Renal pelvis (tissue), 4 donors: ENCODE data around the gene TUBGCP2. TPM values are rescaled to one million over a fixed set of nuclear protein-coding genes. Genes with fewer than 3 reads are reported as not detected.
"Not testable (repeated sequence)": the region's sequence is repeated elsewhere in the genome, so short reads cannot be mapped to it uniquely, and the experiment has no call there.

Experiments
- DNase-seq: peaks from one replicate; pipeline ENCODE4 v3.0.0-alpha.2; 2013
- polyA plus RNA-seq, 3 donors: library from polyadenylated mRNA; unstranded; fragments of 120-200 nt; gene quantifications; one replicate each; pipeline ENCODE4 v1.2.1, GENCODE V29; 2013; ENCODE audit not compliant: insufficient read length in 3 of 3

TUBGCP2 gene
- polyA plus RNA-seq, 3 donors: 59.0 to 75.5 (median 74.7) TPM

- DNase-seq: no peak
These were observed 19.1 kb upstream of the TUBGCP2 start for GRCh38 chr10:133327651-133328357.

GRCh38 chr10:133326745-133327650, 18.3 kb upstream of the TUBGCP2 start:
- DNase-seq: no peak

- no peak for DNase-seq
These were observed 17.5 kb upstream of the TUBGCP2 start for GRCh38 chr10:133326223-133326551.

GRCh38 chr10:133325440-133326222, 17.0 kb upstream of the TUBGCP2 start:
- no peak for DNase-seq

GRCh38 chr10:133324857-133325260, 16.2 kb upstream of the TUBGCP2 start:
- DNase-seq: no peak

GRCh38 chr10:133324198-133324792, 15.6 kb upstream of the TUBGCP2 start:
- no peak for DNase-seq

- not testable (repeated sequence) for DNase-seq
These were observed 13.5 kb upstream of the TUBGCP2 start for GRCh38 chr10:133322064-133322709.

GRCh38 chr10:133320852-133321422, 12.3 kb upstream of the TUBGCP2 start:
- not testable (repeated sequence) for DNase-seq

- DNase-seq: peak; percentile 57
These were observed 9.9 kb upstream of the TUBGCP2 start for GRCh38 chr10:133318494-133319127.

GRCh38 chr10:133316732-133317131, 8.1 kb upstream of the TUBGCP2 start:
- DNase-seq: no peak

GRCh38 chr10:133316266-133316665, 7.6 kb upstream of the TUBGCP2 start:
- no peak for DNase-seq

GRCh38 chr10:133315847-133316246, 7.2 kb upstream of the TUBGCP2 start:
- DNase-seq: no peak

GRCh38 chr10:133314911-133315310, 6.2 kb upstream of the TUBGCP2 start:
- no peak for DNase-seq

GRCh38 chr10:133313192-133313591, 4.5 kb upstream of the TUBGCP2 start:
- no peak for DNase-seq

GRCh38 chr10:133312769-133313145, 4.1 kb upstream of the TUBGCP2 start:
- no peak for DNase-seq

- no peak for DNase-seq
These were observed 3.5 kb upstream of the TUBGCP2 start for GRCh38 chr10:133312016-133312768.

GRCh38 chr10:133311570-133311969, 2.9 kb upstream of the TUBGCP2 start:
- no peak for DNase-seq

GRCh38 chr10:133310789-133311188, 2.1 kb upstream of the TUBGCP2 start:
- no peak for DNase-seq

GRCh38 chr10:133310399-133310755, 1.7 kb upstream of the TUBGCP2 start:
- DNase-seq: no peak
